HEK293 (cell line): Measurements from ENCODE around the gene NEK8.

Source experiments
- BCL11B ChIP-seq: fragments of 450-650 bp; formaldehyde crosslinking; IDR thresholded peaks from 2 replicates; pipeline ENCODE4 v1.5.1; 2016; ENCODE audit warnings: low read depth, missing biosample characterization, missing genetic modification characterization
- SETDB1 ChIP-seq: IDR thresholded peaks from one replicate; pipeline ENCODE4 v1.6.1; 2017; ENCODE audit warnings: mild to moderate bottlenecking, low read length, moderate library complexity, mixed read lengths; ENCODE audit not compliant: insufficient read length
- ZNF155 ChIP-seq: fragments of 450-650 bp; formaldehyde crosslinking; IDR thresholded peaks from 2 replicates; pipeline ENCODE4 v1.5.1; 2016; ENCODE audit warnings: missing biosample characterization, missing genetic modification characterization
- ZNF174 ChIP-seq: fragments of 450-650 bp; formaldehyde crosslinking; IDR thresholded peaks from 2 replicates; pipeline ENCODE4 v1.5.0; 2017; ENCODE audit warnings: missing biosample characterization, mild to moderate bottlenecking, missing genetic modification characterization
- ZNF19 ChIP-seq: fragments of 450-650 bp; formaldehyde crosslinking; IDR thresholded peaks from 2 replicates; pipeline ENCODE4; 2016; ENCODE audit warnings: missing biosample characterization, missing genetic modification characterization, low read depth
- ZNF274 ChIP-seq, 2 experiments: fragments of 200-500 bp in 1 of 2; fragments of 450-650 bp in 1 of 2; sonication (Bioruptor generic) in 1 of 2; formaldehyde crosslinking in 1 of 2; IDR thresholded peaks; 2 replicates each; pipeline versions ENCODE4 v1.5.1 to v1.6.1; 2014 to 2016; ENCODE audit warnings: borderline replicate concordance in 1 of 2, inconsistent platforms in 1 of 2, low read length in 1 of 2, missing biosample characterization in 1 of 2, missing genetic modification characterization in 1 of 2
- ZNF571 ChIP-seq: fragments of 450-650 bp; formaldehyde crosslinking; IDR thresholded peaks from 2 replicates; pipeline ENCODE4 v1.5.0; 2017; ENCODE audit warnings: missing biosample characterization, missing genetic modification characterization
- ZNF626 ChIP-seq: fragments of 450-650 bp; sonication (Bioruptor Pico); formaldehyde crosslinking; IDR thresholded peaks from 2 replicates; pipeline ENCODE4 v1.5.1; 2018; ENCODE audit warnings: missing biosample characterization, missing genetic modification characterization, inconsistent platforms
- ZSCAN23 ChIP-seq: fragments of 450-650 bp; formaldehyde crosslinking; IDR thresholded peaks from 2 replicates; pipeline ENCODE4 v1.5.1; 2016; ENCODE audit warnings: missing biosample characterization, missing genetic modification characterization
- TF ChIP-seq, protein P1 (sequence below): fragments of 450-650 bp; formaldehyde crosslinking; IDR thresholded peaks from 2 replicates; pipeline ENCODE4 v1.5.1; 2016; ENCODE audit warnings: missing biosample characterization, missing genetic modification characterization
- TF ChIP-seq, protein P2 (sequence below): fragments of 450-650 bp; formaldehyde crosslinking; IDR thresholded peaks from 2 replicates; pipeline ENCODE4 v1.5.0; 2017; ENCODE audit warnings: missing biosample characterization, missing genetic modification characterization, borderline replicate concordance
- TF ChIP-seq, protein P3 (sequence below): fragments of 450-650 bp; formaldehyde crosslinking; IDR thresholded peaks from 2 replicates; pipeline ENCODE4 v1.5.1; 2017; ENCODE audit warnings: missing biosample characterization, missing genetic modification characterization
- TF ChIP-seq, protein P4 (sequence below): fragments of 450-650 bp; formaldehyde crosslinking; IDR thresholded peaks from 2 replicates; pipeline ENCODE4 v1.5.1; 2016; ENCODE audit warnings: missing biosample characterization, missing genetic modification characterization
- TF ChIP-seq, protein P5 (sequence below): fragments of 450-650 bp; formaldehyde crosslinking; IDR thresholded peaks from 2 replicates; pipeline ENCODE4 v1.5.1; 2016; ENCODE audit warnings: missing biosample characterization, missing genetic modification characterization

DNA sequence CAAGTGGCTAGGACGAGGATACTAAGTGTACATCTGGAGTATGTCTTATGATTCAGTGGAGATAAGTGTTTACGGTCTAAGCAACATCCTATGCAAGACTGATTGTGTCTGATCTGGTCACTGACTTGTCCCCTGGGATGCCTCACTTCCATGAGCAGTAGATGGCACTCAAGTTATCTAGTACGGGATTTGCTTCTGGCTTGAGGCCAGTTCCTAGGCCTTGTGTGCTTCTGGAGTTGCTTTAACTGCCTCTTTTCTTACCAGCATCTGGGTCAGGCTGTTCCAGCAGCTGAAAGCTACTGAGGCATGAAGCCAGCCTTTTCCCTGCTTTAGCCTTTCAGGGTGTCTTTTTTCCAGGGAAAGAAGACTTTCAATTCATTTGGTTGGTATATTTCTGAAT is 43.6 kb upstream of the NEK8 start:
- TF ChIP-seq, protein P1, sequence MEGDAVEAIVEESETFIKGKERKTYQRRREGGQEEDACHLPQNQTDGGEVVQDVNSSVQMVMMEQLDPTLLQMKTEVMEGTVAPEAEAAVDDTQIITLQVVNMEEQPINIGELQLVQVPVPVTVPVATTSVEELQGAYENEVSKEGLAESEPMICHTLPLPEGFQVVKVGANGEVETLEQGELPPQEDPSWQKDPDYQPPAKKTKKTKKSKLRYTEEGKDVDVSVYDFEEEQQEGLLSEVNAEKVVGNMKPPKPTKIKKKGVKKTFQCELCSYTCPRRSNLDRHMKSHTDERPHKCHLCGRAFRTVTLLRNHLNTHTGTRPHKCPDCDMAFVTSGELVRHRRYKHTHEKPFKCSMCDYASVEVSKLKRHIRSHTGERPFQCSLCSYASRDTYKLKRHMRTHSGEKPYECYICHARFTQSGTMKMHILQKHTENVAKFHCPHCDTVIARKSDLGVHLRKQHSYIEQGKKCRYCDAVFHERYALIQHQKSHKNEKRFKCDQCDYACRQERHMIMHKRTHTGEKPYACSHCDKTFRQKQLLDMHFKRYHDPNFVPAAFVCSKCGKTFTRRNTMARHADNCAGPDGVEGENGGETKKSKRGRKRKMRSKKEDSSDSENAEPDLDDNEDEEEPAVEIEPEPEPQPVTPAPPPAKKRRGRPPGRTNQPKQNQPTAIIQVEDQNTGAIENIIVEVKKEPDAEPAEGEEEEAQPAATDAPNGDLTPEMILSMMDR (tag by site-specific recombination) = peak; percentile 67; the same call in 1 of the 2 replicates
- TF ChIP-seq ZNF155 (tag by site-specific recombination) (no peak), ZNF174 (tag by site-specific recombination) (no peak), ZNF571 (no peak), ZNF19 (tag by site-specific recombination) (no peak), ZSCAN23 (tag by site-specific recombination) (no peak), ZNF626 (tag by site-specific recombination) (no peak), SETDB1 (no peak), ZNF274 (IDR thresholded peaks at IDR 0.05; ENCODE audit: low read length) (no peak), ZNF274 (tag by site-specific recombination; IDR thresholded peaks at IDR 0.05; ENCODE audit: borderline replicate concordance) (no peak), BCL11B (tag by site-specific recombination) (no peak)
- TF ChIP-seq, protein P2, sequence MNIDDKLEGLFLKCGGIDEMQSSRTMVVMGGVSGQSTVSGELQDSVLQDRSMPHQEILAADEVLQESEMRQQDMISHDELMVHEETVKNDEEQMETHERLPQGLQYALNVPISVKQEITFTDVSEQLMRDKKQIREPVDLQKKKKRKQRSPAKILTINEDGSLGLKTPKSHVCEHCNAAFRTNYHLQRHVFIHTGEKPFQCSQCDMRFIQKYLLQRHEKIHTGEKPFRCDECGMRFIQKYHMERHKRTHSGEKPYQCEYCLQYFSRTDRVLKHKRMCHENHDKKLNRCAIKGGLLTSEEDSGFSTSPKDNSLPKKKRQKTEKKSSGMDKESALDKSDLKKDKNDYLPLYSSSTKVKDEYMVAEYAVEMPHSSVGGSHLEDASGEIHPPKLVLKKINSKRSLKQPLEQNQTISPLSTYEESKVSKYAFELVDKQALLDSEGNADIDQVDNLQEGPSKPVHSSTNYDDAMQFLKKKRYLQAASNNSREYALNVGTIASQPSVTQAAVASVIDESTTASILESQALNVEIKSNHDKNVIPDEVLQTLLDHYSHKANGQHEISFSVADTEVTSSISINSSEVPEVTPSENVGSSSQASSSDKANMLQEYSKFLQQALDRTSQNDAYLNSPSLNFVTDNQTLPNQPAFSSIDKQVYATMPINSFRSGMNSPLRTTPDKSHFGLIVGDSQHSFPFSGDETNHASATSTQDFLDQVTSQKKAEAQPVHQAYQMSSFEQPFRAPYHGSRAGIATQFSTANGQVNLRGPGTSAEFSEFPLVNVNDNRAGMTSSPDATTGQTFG (tag by site-specific recombination) = no peak
- TF ChIP-seq, protein P3, sequence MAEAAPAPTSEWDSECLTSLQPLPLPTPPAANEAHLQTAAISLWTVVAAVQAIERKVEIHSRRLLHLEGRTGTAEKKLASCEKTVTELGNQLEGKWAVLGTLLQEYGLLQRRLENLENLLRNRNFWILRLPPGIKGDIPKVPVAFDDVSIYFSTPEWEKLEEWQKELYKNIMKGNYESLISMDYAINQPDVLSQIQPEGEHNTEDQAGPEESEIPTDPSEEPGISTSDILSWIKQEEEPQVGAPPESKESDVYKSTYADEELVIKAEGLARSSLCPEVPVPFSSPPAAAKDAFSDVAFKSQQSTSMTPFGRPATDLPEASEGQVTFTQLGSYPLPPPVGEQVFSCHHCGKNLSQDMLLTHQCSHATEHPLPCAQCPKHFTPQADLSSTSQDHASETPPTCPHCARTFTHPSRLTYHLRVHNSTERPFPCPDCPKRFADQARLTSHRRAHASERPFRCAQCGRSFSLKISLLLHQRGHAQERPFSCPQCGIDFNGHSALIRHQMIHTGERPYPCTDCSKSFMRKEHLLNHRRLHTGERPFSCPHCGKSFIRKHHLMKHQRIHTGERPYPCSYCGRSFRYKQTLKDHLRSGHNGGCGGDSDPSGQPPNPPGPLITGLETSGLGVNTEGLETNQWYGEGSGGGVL = no peak
- TF ChIP-seq, protein P4, sequence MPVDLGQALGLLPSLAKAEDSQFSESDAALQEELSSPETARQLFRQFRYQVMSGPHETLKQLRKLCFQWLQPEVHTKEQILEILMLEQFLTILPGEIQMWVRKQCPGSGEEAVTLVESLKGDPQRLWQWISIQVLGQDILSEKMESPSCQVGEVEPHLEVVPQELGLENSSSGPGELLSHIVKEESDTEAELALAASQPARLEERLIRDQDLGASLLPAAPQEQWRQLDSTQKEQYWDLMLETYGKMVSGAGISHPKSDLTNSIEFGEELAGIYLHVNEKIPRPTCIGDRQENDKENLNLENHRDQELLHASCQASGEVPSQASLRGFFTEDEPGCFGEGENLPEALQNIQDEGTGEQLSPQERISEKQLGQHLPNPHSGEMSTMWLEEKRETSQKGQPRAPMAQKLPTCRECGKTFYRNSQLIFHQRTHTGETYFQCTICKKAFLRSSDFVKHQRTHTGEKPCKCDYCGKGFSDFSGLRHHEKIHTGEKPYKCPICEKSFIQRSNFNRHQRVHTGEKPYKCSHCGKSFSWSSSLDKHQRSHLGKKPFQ (tag by site-specific recombination) = no peak
- TF ChIP-seq, protein P5, sequence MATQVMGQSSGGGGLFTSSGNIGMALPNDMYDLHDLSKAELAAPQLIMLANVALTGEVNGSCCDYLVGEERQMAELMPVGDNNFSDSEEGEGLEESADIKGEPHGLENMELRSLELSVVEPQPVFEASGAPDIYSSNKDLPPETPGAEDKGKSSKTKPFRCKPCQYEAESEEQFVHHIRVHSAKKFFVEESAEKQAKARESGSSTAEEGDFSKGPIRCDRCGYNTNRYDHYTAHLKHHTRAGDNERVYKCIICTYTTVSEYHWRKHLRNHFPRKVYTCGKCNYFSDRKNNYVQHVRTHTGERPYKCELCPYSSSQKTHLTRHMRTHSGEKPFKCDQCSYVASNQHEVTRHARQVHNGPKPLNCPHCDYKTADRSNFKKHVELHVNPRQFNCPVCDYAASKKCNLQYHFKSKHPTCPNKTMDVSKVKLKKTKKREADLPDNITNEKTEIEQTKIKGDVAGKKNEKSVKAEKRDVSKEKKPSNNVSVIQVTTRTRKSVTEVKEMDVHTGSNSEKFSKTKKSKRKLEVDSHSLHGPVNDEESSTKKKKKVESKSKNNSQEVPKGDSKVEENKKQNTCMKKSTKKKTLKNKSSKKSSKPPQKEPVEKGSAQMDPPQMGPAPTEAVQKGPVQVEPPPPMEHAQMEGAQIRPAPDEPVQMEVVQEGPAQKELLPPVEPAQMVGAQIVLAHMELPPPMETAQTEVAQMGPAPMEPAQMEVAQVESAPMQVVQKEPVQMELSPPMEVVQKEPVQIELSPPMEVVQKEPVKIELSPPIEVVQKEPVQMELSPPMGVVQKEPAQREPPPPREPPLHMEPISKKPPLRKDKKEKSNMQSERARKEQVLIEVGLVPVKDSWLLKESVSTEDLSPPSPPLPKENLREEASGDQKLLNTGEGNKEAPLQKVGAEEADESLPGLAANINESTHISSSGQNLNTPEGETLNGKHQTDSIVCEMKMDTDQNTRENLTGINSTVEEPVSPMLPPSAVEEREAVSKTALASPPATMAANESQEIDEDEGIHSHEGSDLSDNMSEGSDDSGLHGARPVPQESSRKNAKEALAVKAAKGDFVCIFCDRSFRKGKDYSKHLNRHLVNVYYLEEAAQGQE (tag by site-specific recombination) = no peak
